HepG2 (cell line): ENCODE data around the gene MLN. TPM values are rescaled to one million over a fixed set of nuclear protein-coding genes. Genes with fewer than 3 reads are reported as not detected.

Experiments
- CHD2 ChIP-seq: IDR thresholded peaks from 2 replicates; pipeline ENCODE4 v1.6.1; 2011; ENCODE audit warnings: low read depth, low read length, improper control_type of control experiment
- DR1 ChIP-seq: sonication (generic); formaldehyde crosslinking; IDR thresholded peaks from 2 replicates; pipeline ENCODE4 v1.8.0; 2021; ENCODE audit warnings: mild to moderate bottlenecking, missing genetic modification reagents, inconsistent platforms
- ELF1 ChIP-seq: sonication (generic); formaldehyde crosslinking; IDR thresholded peaks from 2 replicates; pipeline ENCODE4 v1.4.0; 2020; ENCODE audit warnings: missing genetic modification reagents
- GATAD1 ChIP-seq: IDR thresholded peaks from 2 replicates; pipeline ENCODE4 v1.6.1; 2016; ENCODE audit warnings: missing genetic modification reagents, missing compliant biosample characterization
- HNF4A ChIP-seq: sonication (generic); formaldehyde crosslinking; IDR thresholded peaks from 2 replicates; pipeline ENCODE4 v1.4.0; 2020; ENCODE audit warnings: missing genetic modification reagents
- KLF16 ChIP-seq, 2 experiments: sonication (generic) in 1 of 2; formaldehyde crosslinking in 1 of 2; IDR thresholded peaks; 2 replicates each; pipeline versions ENCODE4 v1.6.1 to v1.8.0; 2016 to 2023; ENCODE audit warnings: missing genetic modification reagents in 2 of 2, missing compliant biosample characterization in 1 of 2
- MED13 ChIP-seq: sonication (generic); formaldehyde crosslinking; IDR thresholded peaks from 2 replicates; pipeline ENCODE4 v1.5.0; 2020; ENCODE audit warnings: missing genetic modification reagents
- MTA1 ChIP-seq: sonication (generic); formaldehyde crosslinking; IDR thresholded peaks from 2 replicates; pipeline ENCODE4 v1.4.0; 2020; ENCODE audit warnings: missing genetic modification reagents, mild to moderate bottlenecking, borderline replicate concordance
- NFYB ChIP-seq: sonication (generic); formaldehyde crosslinking; IDR thresholded peaks from 2 replicates; pipeline ENCODE4 v1.4.0; 2020; ENCODE audit warnings: missing genetic modification reagents
- NR1H2 ChIP-seq: sonication (generic); formaldehyde crosslinking; IDR thresholded peaks from 2 replicates; pipeline ENCODE4 v1.8.1; 2022; ENCODE audit warnings: low read depth, missing genetic modification reagents, borderline replicate concordance
- PITX1 ChIP-seq: sonication (generic); formaldehyde crosslinking; IDR thresholded peaks from 2 replicates; pipeline ENCODE4 v1.5.1; 2020; ENCODE audit warnings: mild to moderate bottlenecking, missing genetic modification reagents
- POLR2AphosphoS5 ChIP-seq: IDR thresholded peaks from 2 replicates; pipeline ENCODE4 v1.6.1; 2012; ENCODE audit warnings: low read depth, low read length
- REL ChIP-seq: sonication (generic); formaldehyde crosslinking; conservative IDR thresholded peaks from 2 replicates; pipeline ENCODE4 v1.8.0; 2022; ENCODE audit warnings: mild to moderate bottlenecking, missing genetic modification reagents, moderate library complexity
- RORA ChIP-seq: sonication (generic); formaldehyde crosslinking; IDR thresholded peaks from 2 replicates; pipeline ENCODE4 v1.5.0; 2020; ENCODE audit warnings: mild to moderate bottlenecking, missing genetic modification reagents, moderate library complexity
- SNAI1 ChIP-seq: sonication (generic); formaldehyde crosslinking; IDR thresholded peaks from 2 replicates; pipeline ENCODE4 v1.5.0; 2020; ENCODE audit warnings: mild to moderate bottlenecking, missing genetic modification reagents, borderline replicate concordance
- THAP11 ChIP-seq: IDR thresholded peaks from 2 replicates; pipeline ENCODE4 v1.6.1; 2016; ENCODE audit warnings: missing biosample characterization, missing genetic modification reagents
- YEATS4 ChIP-seq: sonication (generic); formaldehyde crosslinking; IDR thresholded peaks from 2 replicates; pipeline ENCODE4 v1.4.0; 2020; ENCODE audit warnings: missing genetic modification reagents, borderline replicate concordance
- ZBTB26 ChIP-seq: IDR thresholded peaks from 2 replicates; pipeline ENCODE4 v1.6.1; 2016; ENCODE audit warnings: missing compliant biosample characterization, missing genetic modification reagents, borderline replicate concordance
- ZC3H13 ChIP-seq: sonication (generic); formaldehyde crosslinking; IDR thresholded peaks from 2 replicates; pipeline ENCODE4 v1.8.1; 2023; ENCODE audit warnings: mild to moderate bottlenecking, missing genetic modification reagents, moderate library complexity
- ZMYM3 ChIP-seq: sonication (generic); formaldehyde crosslinking; IDR thresholded peaks from 2 replicates; pipeline ENCODE4 v1.5.1; 2020; ENCODE audit warnings: mild to moderate bottlenecking, missing genetic modification reagents
- ZNF160 ChIP-seq: sonication (generic); formaldehyde crosslinking; IDR thresholded peaks from 2 replicates; pipeline ENCODE4 v1.8.0; 2022; ENCODE audit warnings: mild to moderate bottlenecking, inconsistent platforms, missing genetic modification reagents
- ZNF207 ChIP-seq: fragments of 450-650 bp; IDR thresholded peaks from 2 replicates; pipeline ENCODE4 v1.6.1; 2016; ENCODE audit warnings: antibody characterized with exemption, borderline replicate concordance
- ZNF24 ChIP-seq: fragments of 450-650 bp; IDR thresholded peaks from 2 replicates; pipeline ENCODE4 v1.6.1; 2017; ENCODE audit warnings: antibody characterized with exemption, mild to moderate bottlenecking
- ZNF263 ChIP-seq: sonication (generic); formaldehyde crosslinking; IDR thresholded peaks from 2 replicates; pipeline ENCODE4 v1.4.0; 2020; ENCODE audit warnings: missing genetic modification reagents
- ZNF333 ChIP-seq: sonication (generic); formaldehyde crosslinking; IDR thresholded peaks from 2 replicates; pipeline ENCODE4 v1.4.0; 2020; ENCODE audit warnings: mild to moderate bottlenecking, missing genetic modification reagents, borderline replicate concordance
- ZNF367 ChIP-seq: sonication (generic); formaldehyde crosslinking; IDR thresholded peaks from 2 replicates; pipeline ENCODE4 v1.4.0; 2020; ENCODE audit warnings: missing genetic modification reagents, borderline replicate concordance
- ZNF441 ChIP-seq: sonication (generic); formaldehyde crosslinking; IDR thresholded peaks from 2 replicates; pipeline ENCODE4 v1.7.0; 2021; ENCODE audit warnings: missing genetic modification reagents, borderline replicate concordance
- ZNF556 ChIP-seq: sonication (generic); formaldehyde crosslinking; IDR thresholded peaks from 2 replicates; pipeline ENCODE4 v1.4.0; 2020; ENCODE audit warnings: mild to moderate bottlenecking, missing genetic modification reagents, borderline replicate concordance
- ZNF724P ChIP-seq: sonication (generic); formaldehyde crosslinking; IDR thresholded peaks from 2 replicates; pipeline ENCODE4 v1.8.0; 2022; ENCODE audit warnings: missing genetic modification reagents, borderline replicate concordance
- ZNF772 ChIP-seq: sonication (generic); formaldehyde crosslinking; IDR thresholded peaks from 2 replicates; pipeline ENCODE4 v1.5.0; 2020; ENCODE audit warnings: mild to moderate bottlenecking, missing genetic modification reagents
- ZNF816 ChIP-seq: sonication (generic); formaldehyde crosslinking; IDR thresholded peaks from 2 replicates; pipeline ENCODE4 v1.8.0; 2022; ENCODE audit warnings: missing genetic modification reagents, mild to moderate bottlenecking, borderline replicate concordance
- ZZZ3 ChIP-seq: sonication (generic); formaldehyde crosslinking; IDR thresholded peaks from 2 replicates; pipeline ENCODE4 v1.4.0; 2020; ENCODE audit warnings: missing genetic modification reagents, mild to moderate bottlenecking, borderline replicate concordance
- polyA plus RNA-seq, 8 experiments: library from polyadenylated mRNA; depleted of rRNA in 3 of 8; stranded (reverse) in 7 of 8; unstranded in 1 of 8; fragments of >200 nt; fragmentation: Illumina TruSeq in 4 of 8; extraction: Trizol in 4 of 8; gene quantifications; 2 replicates each; pipeline versions ENCODE4 v1.2.1 to v1.2.3, GENCODE V29; 2011 to 2016; ENCODE audit warnings: low read depth in 4 of 8, missing spikeins in 1 of 8, mixed read lengths in 1 of 8; ENCODE audit not compliant: insufficient read depth in 1 of 8
- total RNA-seq, 5 experiments: library from RNA; depleted of rRNA; stranded (reverse); fragments of >200 nt; fragmentation: Illumina TruSeq; extraction: Trizol; gene quantifications; 2 replicates each; pipeline ENCODE4 v1.2.3, GENCODE V29; 2016; ENCODE audit warnings: low read depth in 1 of 5
- TF ChIP-seq, protein P1 (sequence below): IDR thresholded peaks from 2 replicates; pipeline ENCODE4 v1.6.1; 2016; ENCODE audit warnings: control low read depth

Gene MLN
- total and polyA plus RNA-seq, 2 of the 13 experiments (the other 11 are each of a cell fraction or from before 2014, with no cell fraction given), result not detected

DNA sequence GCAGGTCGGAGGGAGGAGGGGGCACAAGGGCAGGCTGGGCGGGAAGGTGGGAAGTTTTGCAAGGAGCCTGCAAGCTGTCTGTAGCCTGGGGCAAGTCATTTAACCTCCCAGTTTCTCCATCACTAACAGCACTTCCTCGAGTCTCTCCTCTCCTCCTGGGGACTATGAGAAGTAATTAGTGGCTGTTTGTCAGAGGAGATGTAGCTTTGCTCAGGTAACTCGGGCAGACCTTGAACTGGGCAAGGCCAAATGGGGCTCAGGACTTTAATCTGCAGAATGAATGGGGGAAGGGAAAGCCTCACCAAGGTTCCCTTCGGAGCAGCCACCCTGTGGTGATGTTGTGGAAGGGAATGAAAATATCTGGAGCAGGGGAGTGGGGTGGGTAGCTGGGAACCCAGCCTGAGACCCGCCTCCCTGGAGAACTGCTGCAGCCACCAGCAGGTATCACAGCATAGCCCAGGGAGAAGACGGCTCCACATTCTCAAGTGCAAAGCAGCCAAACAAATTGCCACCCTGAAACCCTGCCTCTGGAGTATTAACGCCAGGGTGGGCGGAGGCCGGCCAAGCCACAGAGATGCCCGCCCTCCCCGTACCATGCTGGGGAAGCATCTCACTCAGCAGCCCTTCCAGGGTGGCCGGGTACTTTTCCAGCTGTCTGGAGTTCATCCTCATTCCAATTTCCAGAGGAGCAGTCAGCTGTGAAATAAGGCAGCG, 8.7 kb downstream of the MLN start (continued):
- no peak for TF ChIP-seq YEATS4
- no peak for TF ChIP-seq THAP11 (CRISPR knock-in tag)
- TF ChIP-seq ZNF263 (CRISPR knock-in tag), result no peak
- no peak for TF ChIP-seq ZNF367
- no peak for TF ChIP-seq ZNF333 (CRISPR knock-in tag)
- no peak for TF ChIP-seq ZMYM3
- no peak for TF ChIP-seq RORA (CRISPR knock-in tag)
- TF ChIP-seq HNF4A (CRISPR knock-in tag), result peak; percentile 78
- TF ChIP-seq MTA1 (CRISPR knock-in tag), result peak; percentile 48; the same call in 1 of the 2 replicates
- TF ChIP-seq NFYB (CRISPR knock-in tag), result no peak
- TF ChIP-seq ZZZ3 (CRISPR knock-in tag), result no peak
- TF ChIP-seq ZNF556 (CRISPR knock-in tag), result no peak
- no peak for TF ChIP-seq KLF16 (CRISPR knock-in tag; IDR thresholded peaks at IDR 0.05)
- TF ChIP-seq REL (CRISPR knock-in tag), result no peak
- TF ChIP-seq POLR2AphosphoS5, result no peak
- TF ChIP-seq NR1H2, result no peak
- no peak for TF ChIP-seq SNAI1 (CRISPR knock-in tag)
- TF ChIP-seq MED13 (CRISPR knock-in tag), result no peak
- TF ChIP-seq ZBTB26 (CRISPR knock-in tag), result no peak
- no peak for TF ChIP-seq ZC3H13
- TF ChIP-seq ZNF207, result no peak
- TF ChIP-seq GATAD1, result no peak
- no peak for TF ChIP-seq ZNF816 (CRISPR knock-in tag)
- TF ChIP-seq ZNF772 (CRISPR knock-in tag), result no peak
- peak; percentile 9; the same call in 1 of the 2 replicates for TF ChIP-seq CHD2
- no peak for TF ChIP-seq ZNF24
- TF ChIP-seq ZNF441 (CRISPR knock-in tag), result no peak
- no peak for TF ChIP-seq ZNF724P
- TF ChIP-seq, protein P1, sequence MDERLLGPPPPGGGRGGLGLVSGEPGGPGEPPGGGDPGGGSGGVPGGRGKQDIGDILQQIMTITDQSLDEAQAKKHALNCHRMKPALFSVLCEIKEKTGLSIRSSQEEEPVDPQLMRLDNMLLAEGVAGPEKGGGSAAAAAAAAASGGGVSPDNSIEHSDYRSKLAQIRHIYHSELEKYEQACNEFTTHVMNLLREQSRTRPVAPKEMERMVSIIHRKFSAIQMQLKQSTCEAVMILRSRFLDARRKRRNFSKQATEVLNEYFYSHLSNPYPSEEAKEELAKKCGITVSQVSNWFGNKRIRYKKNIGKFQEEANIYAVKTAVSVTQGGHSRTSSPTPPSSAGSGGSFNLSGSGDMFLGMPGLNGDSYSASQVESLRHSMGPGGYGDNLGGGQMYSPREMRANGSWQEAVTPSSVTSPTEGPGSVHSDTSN, result no peak
- TF ChIP-seq DR1 (CRISPR knock-in tag), result no peak
- TF ChIP-seq ZNF160, result no peak
- peak; percentile 24; the same call in 1 of the 2 replicates for TF ChIP-seq PITX1 (CRISPR knock-in tag)
- no peak for TF ChIP-seq ELF1 (CRISPR knock-in tag)
